Daoy (cell line): Measurements from ENCODE around the gene DHX35. TPM values are rescaled to one million over a fixed set of nuclear protein-coding genes. Genes with fewer than 3 reads are reported as not detected.

Experiments
- DNase-seq: peaks from one replicate; pipeline ENCODE4 v3.0.0-alpha.2; 2015; ENCODE audit warnings: low read depth
- total RNA-seq: library from RNA; depleted of rRNA; stranded (reverse); fragments of >200 nt; shearing (Covaris generic); gene quantifications from 2 replicates; pipeline ENCODE4 v1.2.3, GENCODE V29; 2014

The DHX35 gene
- total RNA-seq, 1 experiment from 2014 or later: 8.9 TPM

- no peak for DNase-seq
These were observed 63.7 kb downstream of the DHX35 start for GRCh38 chr20:39025883-39026282.

GRCh38 chr20:39029364-39029763 lies 67.2 kb downstream of the DHX35 start:
- DNase-seq: no peak

DNA sequence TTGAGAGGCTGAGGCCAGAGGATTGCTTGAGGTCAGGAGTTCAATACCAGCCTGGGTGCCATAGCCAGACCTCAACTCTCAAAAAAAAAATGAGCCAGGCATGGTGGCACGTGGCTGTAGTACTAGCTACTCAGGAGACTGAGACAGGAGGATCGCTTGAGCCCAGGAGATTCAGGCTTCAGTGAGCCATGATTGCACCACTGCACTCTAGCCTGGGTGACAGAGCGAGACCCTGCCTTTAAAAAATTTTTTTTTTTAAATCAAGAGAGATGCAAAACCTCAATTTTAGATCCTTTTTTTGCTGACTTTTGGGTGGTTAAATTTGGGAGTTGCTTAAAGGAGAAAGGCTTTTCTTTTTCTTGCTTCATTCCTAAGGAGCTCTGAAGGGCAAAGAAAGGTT lies 70.9 kb downstream of the DHX35 start:
- DNase-seq: no peak

DNA sequence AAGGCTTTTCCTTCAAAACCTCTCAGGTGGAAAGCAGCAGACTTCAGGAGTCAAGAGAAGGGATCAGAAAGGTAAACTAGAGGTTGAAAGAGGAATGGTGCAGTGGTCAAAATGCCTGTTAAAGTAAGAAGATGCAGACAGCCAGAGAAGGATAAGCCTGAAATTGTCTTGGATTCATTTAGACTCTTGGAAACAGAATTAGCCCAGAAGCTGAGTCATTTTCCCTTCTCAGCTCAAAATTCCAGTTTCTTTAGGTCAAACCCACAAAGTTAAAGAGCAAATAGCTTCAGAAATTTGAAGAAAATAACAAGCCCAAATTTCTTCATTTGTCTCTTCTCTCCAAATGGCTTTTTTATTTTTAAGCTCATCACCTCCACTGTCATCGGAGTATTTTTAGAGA lies 73.9 kb downstream of the DHX35 start:
- no peak for DNase-seq

DNA sequence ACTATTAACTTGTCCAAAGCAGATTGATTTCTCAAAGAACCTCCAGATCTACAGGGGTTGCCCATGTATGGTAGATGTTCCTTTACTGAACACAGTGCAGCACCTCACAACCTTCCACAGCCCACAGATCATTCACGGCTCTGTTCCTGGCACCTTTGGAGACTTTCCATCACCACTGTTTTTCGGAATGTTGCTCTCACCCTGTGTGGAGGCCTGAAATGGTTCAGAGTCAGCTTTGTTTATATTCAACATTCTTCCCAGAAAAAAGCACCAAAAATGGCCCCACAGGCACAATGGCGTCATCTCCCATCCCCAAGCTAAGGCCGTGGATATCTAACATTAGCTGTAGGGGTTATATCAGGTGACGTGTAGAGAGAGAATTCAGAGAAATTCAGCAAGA lies 74.7 kb downstream of the DHX35 start:
- DNase-seq: no peak

DNA sequence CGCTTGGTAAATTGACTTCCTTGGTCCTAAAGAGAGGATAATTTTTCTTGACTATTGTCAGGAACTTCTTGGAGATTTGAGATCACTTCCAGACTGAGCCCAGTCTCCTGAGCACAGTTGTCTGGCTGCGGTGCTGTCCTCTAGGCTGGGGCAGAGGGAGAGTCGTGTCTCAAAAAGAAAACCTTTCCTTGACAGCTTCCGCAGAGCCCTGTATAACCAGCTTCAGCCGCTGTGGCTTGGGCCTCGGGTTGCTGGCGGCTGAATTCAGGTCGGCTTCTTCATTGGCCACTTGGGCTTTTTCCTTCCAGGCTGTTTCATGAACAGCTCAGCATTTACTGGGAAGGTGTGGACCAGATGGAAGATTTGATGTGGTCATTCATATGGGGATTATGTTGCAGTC lies 75.9 kb downstream of the DHX35 start:
- DNase-seq: no peak

GRCh38 chr20:39038495-39038894 lies 76.4 kb downstream of the DHX35 start:
- DNase-seq: no peak

GRCh38 chr20:39039261-39039660 lies 77.1 kb downstream of the DHX35 start:
- DNase-seq: no peak

DNA sequence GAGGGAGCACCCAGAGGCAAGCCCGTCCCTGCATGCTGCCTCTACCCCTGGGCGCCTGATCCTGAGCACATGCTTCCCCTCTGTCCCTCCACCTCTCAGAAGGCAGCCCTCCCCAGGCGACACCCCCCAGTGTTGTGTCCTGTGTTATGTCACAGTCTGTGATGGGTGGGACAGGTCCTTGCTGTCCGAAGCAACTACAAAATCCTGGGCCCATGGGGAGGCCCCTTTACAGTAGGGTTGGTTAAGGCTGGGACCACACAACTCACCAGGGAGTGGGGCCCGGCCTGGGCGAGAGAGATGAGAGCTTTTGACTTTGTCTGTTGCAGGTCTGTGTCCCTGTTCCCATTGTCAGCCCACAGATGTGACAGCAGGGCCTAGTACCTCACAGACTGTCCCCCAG lies 78.0 kb downstream of the DHX35 start:
- DNase-seq: no peak

DNA sequence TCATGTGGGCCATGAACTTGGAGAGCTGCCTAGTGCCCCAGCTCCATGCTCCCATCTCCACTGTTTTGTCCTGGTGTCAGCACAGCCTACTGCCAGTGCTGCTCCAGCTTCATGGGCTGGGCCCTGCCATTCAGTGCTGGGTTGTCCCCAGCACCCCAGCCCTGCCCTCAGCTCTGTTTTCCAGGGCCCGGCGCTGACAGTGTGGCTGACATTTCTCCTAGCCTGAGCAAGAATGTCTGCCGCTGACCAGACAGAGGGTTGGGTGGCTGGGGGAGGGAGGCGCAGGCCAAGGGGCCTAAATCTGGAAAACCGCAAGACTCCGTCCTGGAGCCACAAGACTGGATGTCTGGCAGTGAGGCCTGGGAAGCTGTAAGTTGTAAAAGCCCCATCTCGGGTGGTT lies 78.9 kb downstream of the DHX35 start:
- DNase-seq: no peak

GRCh38 chr20:39042279-39043150 lies 80.4 kb downstream of the DHX35 start:
- DNase-seq: no peak

GRCh38 chr20:39044501-39044900 lies 82.4 kb downstream of the DHX35 start:
- no peak for DNase-seq

DNA sequence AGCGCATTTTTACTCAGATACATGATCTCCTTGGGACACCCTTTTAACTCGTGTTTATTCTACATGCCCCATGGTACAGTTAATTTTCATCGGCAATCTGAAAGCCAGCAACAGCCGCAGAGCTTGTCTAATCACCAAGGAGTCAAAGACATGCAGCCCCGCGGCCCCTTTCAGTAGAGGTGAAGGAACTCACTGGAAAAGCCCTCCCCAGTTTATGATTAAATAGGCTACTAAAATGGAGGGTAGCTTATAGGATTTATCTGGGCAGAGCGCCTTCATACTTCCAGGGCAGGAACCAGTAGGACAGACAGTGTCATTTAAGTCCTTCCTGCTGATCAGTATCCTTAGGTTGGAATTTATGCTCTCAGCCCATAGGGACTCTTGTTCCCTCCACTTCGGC lies 83.5 kb downstream of the DHX35 start:
- no peak for DNase-seq

DNA sequence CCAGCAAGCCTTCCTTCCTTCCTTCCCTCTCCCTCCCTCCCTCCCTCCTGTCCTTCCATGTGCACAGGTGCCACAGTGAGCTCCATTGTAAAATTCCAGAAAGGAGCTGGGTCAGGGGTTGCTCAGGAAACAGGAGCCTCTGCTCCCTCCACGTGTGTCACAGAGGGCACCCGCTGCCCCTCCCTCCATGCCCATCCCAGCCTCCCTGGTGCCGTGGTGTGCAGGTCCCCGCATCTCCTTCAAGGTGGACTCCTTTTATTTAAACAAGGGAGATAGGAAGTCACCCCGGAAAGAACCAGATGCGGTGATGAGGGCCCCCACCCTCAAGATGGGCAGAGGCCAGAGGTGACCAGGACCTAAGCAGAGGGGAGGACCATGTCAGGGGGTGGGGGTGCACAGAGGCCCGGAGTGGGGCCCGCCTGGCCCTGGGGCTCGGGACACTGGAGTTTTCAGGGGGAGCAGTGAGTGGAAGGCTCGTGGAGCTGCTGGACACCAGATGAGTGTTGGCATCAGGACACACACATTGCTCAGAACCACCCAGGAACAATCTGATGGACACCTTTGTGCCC lies 85.4 kb downstream of the DHX35 start:
- no peak for DNase-seq

GRCh38 chr20:39048000-39048696 lies 86.0 kb downstream of the DHX35 start:
- peak; percentile 75 for DNase-seq

DNA sequence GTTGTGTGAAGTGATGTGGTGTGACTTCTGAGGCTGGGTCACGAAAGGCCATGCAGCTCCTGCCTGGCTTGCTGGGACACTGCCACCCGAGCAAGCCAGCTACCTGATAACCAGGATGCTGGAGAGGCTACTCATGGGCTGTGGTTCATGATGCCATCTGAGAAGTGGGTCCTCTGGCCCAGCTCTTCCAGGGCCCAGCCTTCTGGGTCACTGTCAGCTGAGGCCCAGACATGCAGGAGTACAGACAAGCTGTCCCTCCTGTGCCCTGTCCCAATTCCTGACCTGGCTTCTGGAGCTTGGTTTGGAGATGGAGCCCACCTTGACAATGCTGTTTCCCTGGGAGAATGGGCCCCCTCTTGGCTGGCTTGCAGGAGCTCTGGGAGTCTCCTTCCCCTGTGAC lies 87.0 kb downstream of the DHX35 start:
- DNase-seq: no peak

GRCh38 chr20:39049684-39050554 lies 87.8 kb downstream of the DHX35 start:
- DNase-seq: peak; percentile 73

GRCh38 chr20:39050555-39050902 lies 88.4 kb downstream of the DHX35 start:
- DNase-seq: no peak

- DNase-seq: no peak
These were observed 90.5 kb downstream of the DHX35 start for GRCh38 chr20:39052676-39053075.

GRCh38 chr20:39057143-39057542 lies 95.0 kb downstream of the DHX35 start:
- no peak for DNase-seq

DNA sequence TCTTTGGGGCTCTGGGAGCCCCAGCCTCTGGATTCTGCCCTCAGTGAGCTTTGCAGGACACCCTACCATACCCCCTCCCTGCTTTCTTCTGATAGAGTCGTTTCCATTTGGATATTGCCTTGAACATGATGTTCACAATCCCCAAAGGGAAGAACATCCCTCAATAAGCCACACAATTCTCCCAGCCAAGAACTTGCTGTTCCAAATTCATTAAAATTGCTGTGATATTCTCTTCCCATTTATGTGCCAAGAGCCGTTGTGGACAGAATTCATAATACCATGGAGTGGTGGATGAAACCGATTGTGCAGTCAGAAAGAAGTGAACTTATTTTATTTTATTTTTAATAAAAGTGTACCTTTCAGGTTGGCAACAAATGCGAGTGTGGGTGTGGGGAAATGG lies 95.8 kb downstream of the DHX35 start:
- no peak for DNase-seq

- DNase-seq: no peak
These were observed 96.9 kb downstream of the DHX35 start for GRCh38 chr20:39059036-39059435.
